Activated naive CD4-positive, alpha-beta T cell treated with anti-CD3 and anti-CD28 coated beads, Interleukin-2, amount 50 U/mL, for 24 hours (primary cell): Measurements from ENCODE around the gene AKT1.
"Not testable (repeated sequence)": the region's sequence is repeated elsewhere in the genome, so short reads cannot be mapped to it uniquely, and the experiment has no call there.

Source experiments
- H3K27ac Mint-ChIP-seq: one replicate; pipeline ENCODE4 v1.8.0; 2021; ENCODE audit warnings: mild to moderate bottlenecking, mixed read lengths
- H3K27me3 Mint-ChIP-seq: one replicate; pipeline ENCODE4 v1.8.0; 2021; ENCODE audit warnings: mixed read lengths
- H3K36me3 Mint-ChIP-seq: one replicate; pipeline ENCODE4 v1.8.0; 2021; ENCODE audit warnings: mixed read lengths
- H3K4me1 Mint-ChIP-seq: one replicate; pipeline ENCODE4 v1.8.0; 2021; ENCODE audit warnings: mixed read lengths
- H3K4me3 Mint-ChIP-seq: one replicate; pipeline ENCODE4 v1.8.0; 2021; ENCODE audit warnings: mild to moderate bottlenecking, mixed read lengths
- H3K9me3 Mint-ChIP-seq: one replicate; pipeline ENCODE4 v1.8.0; 2021; ENCODE audit warnings: mixed read lengths

AKT1 gene

GRCh38 chr14:104766256-104766862, 29.2 kb downstream of the AKT1 start:
- no peaks in the 10 kb centered on the region for H3K4me1 Mint-ChIP-seq
- H3K4me3 Mint-ChIP-seq = no peak overlapping the region
- no peaks in the 10 kb centered on the region for H3K27me3 Mint-ChIP-seq
- peaks cover 10% of the 10 kb centered on the region for H3K36me3 Mint-ChIP-seq
- H3K27ac Mint-ChIP-seq = peak overlapping the region; percentile 51
- no peaks in the 10 kb centered on the region for H3K9me3 Mint-ChIP-seq

- no peaks in the 10 kb centered on the region for H3K9me3 Mint-ChIP-seq
- no peak overlapping the region for H3K27ac Mint-ChIP-seq
- no peaks in the 10 kb centered on the region for H3K4me1 Mint-ChIP-seq
- H3K36me3 Mint-ChIP-seq = peaks cover 15% of the 10 kb centered on the region
- H3K27me3 Mint-ChIP-seq = no peaks in the 10 kb centered on the region
- H3K4me3 Mint-ChIP-seq = no peak overlapping the region
Measured at GRCh38 chr14:104765517-104765916, 30.0 kb downstream of the AKT1 start.

GRCh38 chr14:104758981-104759969, 36.3 kb downstream of the AKT1 start:
- Mint-ChIP-seq H3K4me3 (no peak overlapping the region), H3K36me3 (peaks cover 15% of the 10 kb centered on the region), H3K9me3 (no peaks in the 10 kb centered on the region), H3K27ac (no peak overlapping the region), H3K27me3 (no peaks in the 10 kb centered on the region), H3K4me1 (peaks cover 27% of the 10 kb centered on the region)

GRCh38 chr14:104757681-104758392, 37.7 kb downstream of the AKT1 start:
- H3K27ac Mint-ChIP-seq = no peak overlapping the region
- peaks cover 34% of the 10 kb centered on the region for H3K4me1 Mint-ChIP-seq
- H3K4me3 Mint-ChIP-seq = no peak overlapping the region

GRCh38 chr14:104757238-104757585, 38.3 kb downstream of the AKT1 start:
- H3K36me3 Mint-ChIP-seq = peaks cover 13% of the 10 kb centered on the region
- peaks cover 34% of the 10 kb centered on the region for H3K4me1 Mint-ChIP-seq
- no peaks in the 10 kb centered on the region for H3K9me3 Mint-ChIP-seq
- H3K27me3 Mint-ChIP-seq = no peaks in the 10 kb centered on the region
- no peak overlapping the region for H3K4me3 Mint-ChIP-seq
- no peak overlapping the region for H3K27ac Mint-ChIP-seq

More at GRCh38 chr14:104757681-104758392, 37.7 kb downstream of the AKT1 start:
- no peaks in the 10 kb centered on the region for H3K27me3 Mint-ChIP-seq
- H3K36me3 Mint-ChIP-seq = peaks cover 15% of the 10 kb centered on the region
- no peaks in the 10 kb centered on the region for H3K9me3 Mint-ChIP-seq

GRCh38 chr14:104756477-104757237, 38.9 kb downstream of the AKT1 start:
- Mint-ChIP-seq H3K27me3 (no peaks in the 10 kb centered on the region), H3K4me3 (no peak overlapping the region), H3K9me3 (no peaks in the 10 kb centered on the region), H3K4me1 (peaks cover 34% of the 10 kb centered on the region), H3K36me3 (peaks cover 8% of the 10 kb centered on the region), H3K27ac (no peak overlapping the region)

- Mint-ChIP-seq H3K9me3 (no peaks in the 10 kb centered on the region), H3K27me3 (no peaks in the 10 kb centered on the region), H3K4me1 (peaks cover 34% of the 10 kb centered on the region), H3K4me3 (no peak overlapping the region), H3K36me3 (peaks cover under 1% of the 10 kb centered on the region), H3K27ac (no peak overlapping the region)
Measured at GRCh38 chr14:104755621-104756020, 39.9 kb downstream of the AKT1 start.

GRCh38 chr14:104754213-104754851, 41.2 kb downstream of the AKT1 start:
- Mint-ChIP-seq H3K4me1 (peaks cover 34% of the 10 kb centered on the region), H3K36me3 (no peaks in the 10 kb centered on the region), H3K4me3 (peak overlapping the region; percentile 92), H3K27me3 (no peaks in the 10 kb centered on the region), H3K9me3 (no peaks in the 10 kb centered on the region), H3K27ac (peak overlapping the region; percentile 79)

GRCh38 chr14:104753528-104754212, 41.9 kb downstream of the AKT1 start:
- Mint-ChIP-seq H3K4me3 (peak overlapping the region; percentile 92), H3K27me3 (no peaks in the 10 kb centered on the region), H3K27ac (peak overlapping the region; percentile 79), H3K4me1 (peaks cover 34% of the 10 kb centered on the region), H3K9me3 (no peaks in the 10 kb centered on the region), H3K36me3 (no peaks in the 10 kb centered on the region)

GRCh38 chr14:104752735-104753527, 42.6 kb downstream of the AKT1 start, which contains the start of gene SIVA1:
TSS of gene SIVA1 (plus strand) at chr14:104753147. CDS start at chr14:104753202, 55 bp downstream.
- H3K4me1 Mint-ChIP-seq = peaks cover 34% of the 10 kb centered on the region
- H3K9me3 Mint-ChIP-seq = no peaks in the 10 kb centered on the region
- no peaks in the 10 kb centered on the region for H3K36me3 Mint-ChIP-seq
- peak within 1 kb of the TSS; percentile 92 for H3K4me3 Mint-ChIP-seq
- H3K27me3 Mint-ChIP-seq = no peaks in the 10 kb centered on the region
- H3K27ac Mint-ChIP-seq = peak within 1 kb of the TSS; percentile 82

GRCh38 chr14:104752423-104752734, 43.2 kb downstream of the AKT1 start:
- Mint-ChIP-seq H3K36me3 (no peaks in the 10 kb centered on the region), H3K4me1 (peaks cover 31% of the 10 kb centered on the region), H3K27ac (peak overlapping the region; percentile 82), H3K4me3 (peak overlapping the region; percentile 92), H3K9me3 (no peaks in the 10 kb centered on the region), H3K27me3 (no peaks in the 10 kb centered on the region)

GRCh38 chr14:104751539-104752422, 43.8 kb downstream of the AKT1 start:
- Mint-ChIP-seq H3K36me3 (no peaks in the 10 kb centered on the region), H3K9me3 (no peaks in the 10 kb centered on the region), H3K4me1 (peaks cover 28% of the 10 kb centered on the region), H3K4me3 (peak overlapping the region; percentile 92), H3K27me3 (no peaks in the 10 kb centered on the region), H3K27ac (peak overlapping the region; percentile 82)

- not testable (repeated sequence) for H3K27me3 Mint-ChIP-seq, H3K9me3 Mint-ChIP-seq, H3K36me3 Mint-ChIP-seq, H3K27ac Mint-ChIP-seq
- Mint-ChIP-seq H3K4me3 (peak overlapping the region; percentile 11), H3K4me1 (peaks cover 21% of the 10 kb centered on the region)
Measured at GRCh38 chr14:104750753-104751057, 44.8 kb downstream of the AKT1 start.
